Esophagus squamous epithelium (tissue), 5 donors: ENCODE data around the gene FLT3. TPM values are rescaled to one million over a fixed set of nuclear protein-coding genes. Genes with fewer than 3 reads are reported as not detected.

Experiments
- DNase-seq: peaks from one replicate; lab custom pipeline; 2025; lab: John Stamatoyannopoulos, UW
- H3K27ac ChIP-seq, 4 donors: fragments of 200-600 bp; sonication (generic); one replicate each; pipeline ENCODE4 v1.5.1; 2016 to 2019; ENCODE audit warnings: mild to moderate bottlenecking in 1 of 4
- H3K27me3 ChIP-seq, 4 donors: fragments of 200-600 bp; sonication (generic); 1 replicate in 3 of 4; 2 replicates in 1 of 4; pipeline versions ENCODE4 v1.5.1 to v1.6.0; 2017 to 2021; ENCODE audit warnings: antibody characterized with exemption in 1 of 4
- H3K36me3 ChIP-seq, 3 donors: fragments of 200-600 bp; sonication (generic); one replicate each; pipeline ENCODE4 v1.5.1; 2016 to 2019
- H3K4me1 ChIP-seq, 3 donors: fragments of 200-600 bp; sonication (generic); one replicate each; pipeline ENCODE4 v1.5.1; 2017 to 2019
- H3K4me3 ChIP-seq, 4 donors: fragments of 200-600 bp; sonication (generic); 1 replicate in 3 of 4; 2 replicates in 1 of 4; pipeline ENCODE4 v1.5.1; 2016 to 2019; ENCODE audit warnings: mild to moderate bottlenecking in 2 of 4, moderate library complexity in 1 of 4
- H3K9me3 ChIP-seq, 3 donors: fragments of 200-600 bp; sonication (generic); one replicate each; pipeline ENCODE4 v1.5.1; 2016 to 2019
- CTCF ChIP-seq, 6 experiments: fragments of 450-650 bp in 4 of 6; fragments of 200-600 bp in 2 of 6; sonication (generic) in 2 of 6; IDR thresholded peaks; one replicate each; pipeline ENCODE4 v1.5.1; 2016 to 2019; ENCODE audit warnings: antibody characterized with exemption in 6 of 6, mild to moderate bottlenecking in 4 of 6, moderate library complexity in 4 of 6
- POLR2A ChIP-seq, 4 donors: fragments of 450-650 bp; IDR thresholded peaks; one replicate each; pipeline ENCODE4 v1.6.1; 2017; ENCODE audit warnings: antibody characterized with exemption in 4 of 4, mild to moderate bottlenecking in 4 of 4, moderate library complexity in 3 of 4
- WGBS, 2 donors: methylation state at CpG; one replicate each; pipeline ENCODE4 v1.1.5; 2018; 5-methylcytosine and 5-hydroxymethylcytosine counted together
- intact Hi-C: fragments of 100-400 bp; cut with DNase I; formaldehyde crosslinking; loops from one replicate; pipeline ENCODE4 v1.15.0; 2022
- total RNA-seq, 4 donors: library from RNA; depleted of rRNA; stranded (reverse); fragments of >200 nt; gene quantifications; one replicate each; pipeline ENCODE4 v1.1.0, GENCODE V29; 2016
- donor health status: DM: yes; HTN: yes; CAD: no.

The FLT3 gene
- total RNA-seq, 4 donors from 2014 or later: 0.09 to 1.5 (median 0.96) TPM

GRCh38 chr13:28049880-28050875, 50.2 kb downstream of the FLT3 start:
- TF ChIP-seq CTCF (IDR thresholded peaks at IDR 0.05) (no peak), POLR2A (IDR thresholded peaks at IDR 0.05) (no peak)
- 35 to 37% methylated on average over 7 of the region's 7 CpGs for WGBS, 2 donors

GRCh38 chr13:28049215-28049614, 51.2 kb downstream of the FLT3 start:
- Histone ChIP-seq H3K36me3 (no peaks in the 10 kb centered on the region), H3K9me3 (no peaks in the 10 kb centered on the region), H3K27ac (peak overlapping the region in 1 of 4 donors; percentile 55), H3K27me3 (peaks cover 0 to 47% (median 0%) of the 10 kb centered on the region in 4 donors), H3K4me3 (no peak overlapping the region), H3K4me1 (no peaks in the 10 kb centered on the region)
- WGBS, 2 donors: 30 to 37% methylated on average over 5 of the region's 5 CpGs
- TF ChIP-seq POLR2A (IDR thresholded peaks at IDR 0.05) (no peak), CTCF (IDR thresholded peaks at IDR 0.05) (no peak)
- DNase-seq: no peak
- intact Hi-C loops: no loop called here

More at GRCh38 chr13:28049880-28050875, 50.2 kb downstream of the FLT3 start:
- Histone ChIP-seq H3K9me3 (no peaks in the 10 kb centered on the region), H3K36me3 (no peaks in the 10 kb centered on the region), H3K4me3 (no peak overlapping the region), H3K4me1 (no peaks in the 10 kb centered on the region), H3K27me3 (peaks cover 0 to 44% (median 0%) of the 10 kb centered on the region in 4 donors), H3K27ac (no peak overlapping the region)
- intact Hi-C loops: no loop called here
- no peak for DNase-seq

- Histone ChIP-seq H3K9me3 (no peaks in the 10 kb centered on the region), H3K27me3 (peaks cover 0 to 43% (median 0%) of the 10 kb centered on the region in 4 donors), H3K4me3 (no peak overlapping the region), H3K27ac (peak overlapping the region in 1 of 4 donors; percentile 55), H3K4me1 (no peaks in the 10 kb centered on the region), H3K36me3 (no peaks in the 10 kb centered on the region)
- intact Hi-C loops: no loop called here
- WGBS, 2 donors: 65 to 72% methylated on average over 6 of the region's 6 CpGs
- no peak for DNase-seq
- TF ChIP-seq CTCF (IDR thresholded peaks at IDR 0.05): no peak
- no peak for TF ChIP-seq POLR2A (IDR thresholded peaks at IDR 0.05)
Measured at GRCh38 chr13:28048768-28049167, 51.6 kb downstream of the FLT3 start.

- WGBS, 2 donors: 45 to 52% methylated on average over 7 of the region's 7 CpGs
- no peak overlapping the region for H3K4me3 ChIP-seq
- no peaks in the 10 kb centered on the region for H3K9me3 ChIP-seq
- no peaks in the 10 kb centered on the region for H3K36me3 ChIP-seq
- H3K27ac ChIP-seq: no peak overlapping the region
- H3K4me1 ChIP-seq: no peaks in the 10 kb centered on the region
- DNase-seq: no peak
- TF ChIP-seq CTCF (IDR thresholded peaks at IDR 0.05) (no peak), POLR2A (IDR thresholded peaks at IDR 0.05) (peak in 1 of 4 donors; percentile 24)
- intact Hi-C loops: no loop called here
- H3K27me3 ChIP-seq: peaks cover 0 to 41% (median 0%) of the 10 kb centered on the region in 4 donors
Measured at GRCh38 chr13:28047757-28048388, 52.5 kb downstream of the FLT3 start.

GRCh38 chr13:28046981-28047380, 53.4 kb downstream of the FLT3 start:
- no peaks in the 10 kb centered on the region for H3K4me1 ChIP-seq
- no peaks in the 10 kb centered on the region for H3K9me3 ChIP-seq
- TF ChIP-seq CTCF (IDR thresholded peaks at IDR 0.05) (no peak), POLR2A (IDR thresholded peaks at IDR 0.05) (no peak)
- H3K36me3 ChIP-seq: no peaks in the 10 kb centered on the region
- H3K27ac ChIP-seq: no peak overlapping the region
- H3K4me3 ChIP-seq: no peak overlapping the region
- intact Hi-C loops: no loop called here
- H3K27me3 ChIP-seq: peaks cover 0 to 32% (median 0%) of the 10 kb centered on the region in 4 donors
- WGBS, 2 donors: 53 to 82% methylated on average over 4 of the region's 4 CpGs
- DNase-seq: no peak
